Hepatocyte (in vitro differentiated cells): ENCODE data around the gene ATG4B. TPM values are rescaled to one million over a fixed set of nuclear protein-coding genes. Genes with fewer than 3 reads are reported as not detected.
"Not testable (repeated sequence)": the region's sequence is repeated elsewhere in the genome, so short reads cannot be mapped to it uniquely, and the experiment has no call there.

Experiments
- DNase-seq: peaks from one replicate; pipeline ENCODE4 v3.0.0-alpha.2; 2016; ENCODE audit warnings: low spot score
- H2AFZ ChIP-seq: fragments of 200-600 bp; sonication (generic); 2 replicates; pipeline ENCODE4 v1.6.0; 2016; ENCODE audit warnings: antibody characterized with exemption, mild to moderate bottlenecking
- H3K27ac ChIP-seq: fragments of 200-600 bp; sonication (generic); 2 replicates; pipeline ENCODE4 v1.5.1; 2016; ENCODE audit warnings: mild to moderate bottlenecking
- H3K27me3 ChIP-seq: fragments of 200-600 bp; sonication (generic); 2 replicates; pipeline ENCODE4 v1.6.1; 2016
- H3K36me3 ChIP-seq: fragments of 200-600 bp; sonication (generic); replicated peaks from 2 replicates; pipeline ENCODE4 v1.5.1; 2016; ENCODE audit warnings: low read depth; ENCODE audit not compliant: insufficient read depth
- H3K4me1 ChIP-seq: fragments of 200-600 bp; sonication (generic); 2 replicates; pipeline ENCODE4 v1.5.1; 2016; ENCODE audit warnings: mild to moderate bottlenecking, moderate library complexity; ENCODE audit not compliant: insufficient read depth
- H3K4me2 ChIP-seq: fragments of 200-600 bp; sonication (generic); 2 replicates; pipeline ENCODE4 v1.6.0; 2016
- H3K4me3 ChIP-seq: fragments of 200-600 bp; sonication (generic); 2 replicates; pipeline ENCODE4 v1.5.1; 2016; ENCODE audit warnings: mild to moderate bottlenecking
- H3K79me2 ChIP-seq: fragments of 200-600 bp; sonication (generic); 2 replicates; pipeline ENCODE4 v1.6.0; 2017; ENCODE audit warnings: mild to moderate bottlenecking
- H3K9me2 ChIP-seq: fragments of 200-600 bp; sonication (generic); replicated peaks from 2 replicates; pipeline ENCODE4 v1.6.0; 2017; ENCODE audit warnings: mild to moderate bottlenecking; ENCODE audit not compliant: insufficient read depth
- H3K9me3 ChIP-seq: fragments of 200-600 bp; sonication (generic); 2 replicates; pipeline ENCODE4 v1.5.1; 2016; ENCODE audit warnings: low read depth, mild to moderate bottlenecking
- H4K20me1 ChIP-seq: fragments of 200-600 bp; sonication (generic); 2 replicates; pipeline ENCODE4 v1.6.0; 2016; ENCODE audit warnings: mild to moderate bottlenecking; ENCODE audit not compliant: insufficient read depth, poor library complexity, severe bottlenecking
- EZH2 ChIP-seq: fragments of 200-600 bp; sonication (generic); IDR thresholded peaks from 2 replicates; pipeline ENCODE4 v1.6.1; 2016; ENCODE audit warnings: antibody characterized with exemption, mild to moderate bottlenecking, borderline replicate concordance
- EZH2phosphoT487 ChIP-seq: fragments of 200-600 bp; sonication (generic); IDR thresholded peaks from one replicate; pipeline ENCODE4 v1.6.1; 2018; ENCODE audit warnings: antibody characterized with exemption, mild to moderate bottlenecking, low read depth, moderate library complexity; ENCODE audit not compliant: unreplicated experiment, severe bottlenecking
- WGBS: methylation state at CpG from one replicate; pipeline ENCODE4 v1.1.6; 2016; ENCODE audit warnings: low lambda C conversion rate; ENCODE audit errors: missing lambda C conversion rate; 5-methylcytosine and 5-hydroxymethylcytosine counted together
- polyA plus RNA-seq: library from polyadenylated mRNA; unstranded; fragments of >200 nt; fragmentation: Nextera tagmentation; extraction: Ambion mirVana; gene quantifications from 2 replicates; pipeline ENCODE4 v1.2.1, GENCODE V29; 2016
- total RNA-seq: library from RNA; depleted of rRNA; stranded (reverse); fragments of >200 nt; gene quantifications from 2 replicates; pipeline ENCODE4 v1.2.3, GENCODE V29; 2014
- TF ChIP-seq, protein P1 (sequence below): fragments of 200-600 bp; sonication (generic); IDR thresholded peaks from 2 replicates; pipeline ENCODE4 v1.5.1; 2016; ENCODE audit warnings: antibody characterized with exemption, mild to moderate bottlenecking; ENCODE audit not compliant: poor library complexity

Gene ATG4B
- total and polyA plus RNA-seq, 2 experiments from 2014 or later: 61.3 to 108 TPM

DNA sequence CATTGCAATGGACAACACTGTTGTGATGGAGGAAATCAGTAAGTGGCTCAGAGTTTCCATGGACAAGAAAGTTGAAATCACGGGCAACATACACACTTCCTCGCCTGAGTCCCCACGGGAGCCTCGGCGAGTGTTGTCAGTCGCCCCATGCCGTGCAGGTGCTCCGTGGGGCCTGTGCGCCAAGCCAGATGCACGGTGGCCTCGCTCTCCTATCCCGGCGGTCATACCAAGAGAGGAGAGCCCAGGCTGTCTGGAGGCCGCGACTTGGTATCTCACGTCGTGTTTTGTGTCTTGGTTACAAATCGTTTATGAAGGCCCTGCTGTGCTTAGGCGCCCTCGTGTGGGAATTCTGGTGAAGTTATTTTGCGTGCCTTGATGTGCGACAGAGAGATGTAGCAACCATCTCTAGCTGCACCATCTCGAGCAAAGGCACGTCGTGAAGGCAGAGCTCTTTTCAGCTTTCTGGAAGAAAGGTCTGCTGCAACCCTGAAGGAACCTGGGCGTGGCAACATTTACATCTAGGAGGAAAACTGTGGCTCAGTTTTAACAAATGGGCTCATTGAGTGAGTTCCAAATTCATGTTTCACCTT is 21.8 kb downstream of the ATG4B start:
- Histone ChIP-seq H3K4me2 (no peak overlapping the region), H2AFZ (no peak overlapping the region), H4K20me1 (no peaks in the 10 kb centered on the region), H3K36me3 (no peaks in the 10 kb centered on the region), H3K4me1 (no peaks in the 10 kb centered on the region), H3K9me3 (no peaks in the 10 kb centered on the region), H3K9me2 (no peaks in the 10 kb centered on the region), H3K27me3 (no peaks in the 10 kb centered on the region), H3K79me2 (no peaks in the 10 kb centered on the region), H3K27ac (no peak overlapping the region), H3K4me3 (no peak overlapping the region)
- peak; percentile 74 for DNase-seq
- TF ChIP-seq EZH2: no peak
- TF ChIP-seq, protein P1, sequence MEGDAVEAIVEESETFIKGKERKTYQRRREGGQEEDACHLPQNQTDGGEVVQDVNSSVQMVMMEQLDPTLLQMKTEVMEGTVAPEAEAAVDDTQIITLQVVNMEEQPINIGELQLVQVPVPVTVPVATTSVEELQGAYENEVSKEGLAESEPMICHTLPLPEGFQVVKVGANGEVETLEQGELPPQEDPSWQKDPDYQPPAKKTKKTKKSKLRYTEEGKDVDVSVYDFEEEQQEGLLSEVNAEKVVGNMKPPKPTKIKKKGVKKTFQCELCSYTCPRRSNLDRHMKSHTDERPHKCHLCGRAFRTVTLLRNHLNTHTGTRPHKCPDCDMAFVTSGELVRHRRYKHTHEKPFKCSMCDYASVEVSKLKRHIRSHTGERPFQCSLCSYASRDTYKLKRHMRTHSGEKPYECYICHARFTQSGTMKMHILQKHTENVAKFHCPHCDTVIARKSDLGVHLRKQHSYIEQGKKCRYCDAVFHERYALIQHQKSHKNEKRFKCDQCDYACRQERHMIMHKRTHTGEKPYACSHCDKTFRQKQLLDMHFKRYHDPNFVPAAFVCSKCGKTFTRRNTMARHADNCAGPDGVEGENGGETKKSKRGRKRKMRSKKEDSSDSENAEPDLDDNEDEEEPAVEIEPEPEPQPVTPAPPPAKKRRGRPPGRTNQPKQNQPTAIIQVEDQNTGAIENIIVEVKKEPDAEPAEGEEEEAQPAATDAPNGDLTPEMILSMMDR: peak; percentile 69
- TF ChIP-seq EZH2phosphoT487: no peak
- WGBS: 65% methylated on average over 26 of the region's 26 CpGs

DNA sequence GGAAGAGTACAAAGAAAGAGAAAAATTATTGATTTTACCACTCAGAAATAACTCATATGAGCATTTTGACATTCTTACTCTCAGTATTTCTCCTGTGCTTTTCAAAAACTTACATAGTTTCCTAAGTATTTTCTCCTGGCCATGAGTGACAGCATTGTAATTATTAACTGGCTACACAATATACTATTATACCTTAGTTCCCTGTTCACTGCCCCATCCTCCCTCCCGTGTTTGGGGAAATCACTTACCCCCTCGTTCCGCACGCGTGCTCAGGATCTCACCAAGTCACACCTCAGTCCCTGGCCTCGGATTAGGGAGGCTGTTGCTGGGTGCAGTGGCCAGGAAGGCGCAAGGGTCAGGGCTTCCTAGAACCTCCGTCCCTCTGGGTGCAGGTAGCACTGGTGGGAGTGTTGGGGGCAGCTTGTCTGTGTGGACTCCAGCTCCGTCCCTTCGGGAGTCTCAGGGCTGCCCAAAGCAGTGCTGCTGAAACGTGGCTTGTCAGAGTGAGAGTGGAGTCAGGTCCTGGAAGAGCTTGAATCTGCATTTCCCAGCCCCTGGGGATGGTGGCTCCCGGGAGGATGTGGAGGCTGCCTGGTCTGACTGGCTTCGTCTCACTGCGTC is 23.2 kb downstream of the ATG4B start:
- TF ChIP-seq, protein P1: no peak
- TF ChIP-seq EZH2phosphoT487 (no peak), EZH2 (no peak)
- Histone ChIP-seq H3K79me2 (no peaks in the 10 kb centered on the region), H3K27me3 (no peaks in the 10 kb centered on the region), H3K4me2 (no peak overlapping the region), H3K36me3 (no peaks in the 10 kb centered on the region), H2AFZ (no peak overlapping the region), H3K9me2 (no peaks in the 10 kb centered on the region), H3K27ac (no peak overlapping the region), H3K9me3 (no peaks in the 10 kb centered on the region), H3K4me3 (no peak overlapping the region), H4K20me1 (no peaks in the 10 kb centered on the region), H3K4me1 (no peaks in the 10 kb centered on the region)
- DNase-seq: no peak
- WGBS: 96% methylated on average over 14 of the region's 14 CpGs

DNA sequence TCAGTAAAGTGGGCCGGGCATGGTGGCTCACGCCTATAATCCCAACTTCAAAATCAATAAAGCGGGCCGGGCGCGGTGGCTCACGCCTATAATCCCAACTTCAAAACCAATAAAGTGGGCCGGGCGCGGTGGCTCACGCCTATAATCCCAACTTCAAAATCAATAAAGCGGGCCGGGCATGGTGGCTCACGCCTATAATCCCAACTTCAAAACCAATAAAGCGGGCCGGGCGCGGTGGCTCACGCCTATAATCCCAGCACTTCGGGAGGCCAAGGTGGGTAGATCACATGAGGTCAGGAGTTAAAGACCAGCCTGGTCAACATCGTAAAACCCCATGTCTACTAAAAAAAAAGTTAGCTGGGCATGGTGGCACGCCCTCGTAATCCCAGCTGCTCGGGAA is 25.2 kb downstream of the ATG4B start:
- H3K27me3 ChIP-seq, H3K4me3 ChIP-seq, H3K27ac ChIP-seq, H3K9me2 ChIP-seq, H4K20me1 ChIP-seq, H3K9me3 ChIP-seq, DNase-seq, H2AFZ ChIP-seq, H3K4me1 ChIP-seq, H3K36me3 ChIP-seq, H3K79me2 ChIP-seq, H3K4me2 ChIP-seq: not testable (repeated sequence)
- WGBS: 86% methylated on average over 23 of the region's 24 CpGs

DNA sequence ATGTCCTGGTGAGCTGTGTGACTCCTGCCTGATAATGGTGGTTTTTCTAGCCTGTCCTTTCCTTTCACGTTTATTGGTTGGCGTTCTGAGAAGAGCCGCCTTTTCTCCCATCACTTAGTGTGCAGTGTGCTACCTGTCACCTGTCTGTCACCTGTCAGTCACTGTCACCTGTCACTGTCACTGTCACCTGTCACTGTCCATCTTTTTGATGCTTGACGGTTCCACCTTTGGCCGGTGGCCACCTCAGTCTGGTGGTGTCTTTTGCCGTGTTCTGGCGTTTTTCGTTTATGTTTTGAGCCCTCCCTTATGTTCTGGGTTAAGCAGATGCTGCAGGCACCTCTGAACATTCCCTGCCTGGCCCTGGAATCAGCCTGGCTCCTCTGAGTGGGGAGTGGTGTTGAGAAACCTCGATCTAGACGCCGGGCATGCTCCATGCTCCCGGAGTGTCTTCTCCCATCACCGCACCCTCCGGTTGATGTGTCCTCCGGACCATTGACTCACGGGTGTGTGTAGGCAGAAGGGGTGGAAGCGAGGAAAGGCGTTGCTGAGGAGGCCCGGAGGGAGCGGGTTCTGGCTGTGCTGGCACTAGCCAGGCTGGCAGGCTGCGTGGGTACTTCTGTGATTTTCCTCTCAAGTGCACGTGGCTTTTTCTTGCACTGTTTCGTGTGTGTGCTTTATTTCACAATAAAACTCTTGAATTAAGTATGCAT is 28.4 kb downstream of the ATG4B start:
- no peaks in the 10 kb centered on the region for H3K9me2 ChIP-seq
- H3K36me3 ChIP-seq: no peaks in the 10 kb centered on the region
- no peak overlapping the region for H3K27ac ChIP-seq
- no peak overlapping the region for H3K4me2 ChIP-seq
- H4K20me1 ChIP-seq: no peaks in the 10 kb centered on the region
- H3K4me1 ChIP-seq: no peaks in the 10 kb centered on the region
- DNase-seq: no peak
- 84% methylated on average over 23 of the region's 23 CpGs for WGBS
- no peaks in the 10 kb centered on the region for H3K79me2 ChIP-seq
- TF ChIP-seq, protein P1: no peak
- TF ChIP-seq EZH2: no peak
- TF ChIP-seq EZH2phosphoT487: no peak
- H3K9me3 ChIP-seq: no peaks in the 10 kb centered on the region
- no peak overlapping the region for H3K4me3 ChIP-seq
- H3K27me3 ChIP-seq: no peaks in the 10 kb centered on the region
- no peak overlapping the region for H2AFZ ChIP-seq
